Tibial artery (tissue), 4 donors: Measurements from ENCODE around the gene PSMA4.

Experiments used
- DNase-seq, 2 donors: peaks; one replicate each; pipeline ENCODE4 v3.0.0-alpha.2; 2019
- H3K27ac ChIP-seq, 2 donors: fragments of 200-600 bp; sonication (generic) in 1 of 2; 1 replicate in 1 of 2; 2 replicates in 1 of 2; pipeline ENCODE4 v1.5.1; 2018 to 2019; ENCODE audit warnings: mild to moderate bottlenecking in 1 of 2
- H3K27me3 ChIP-seq, 2 donors: fragments of 200-600 bp; sonication (generic) in 1 of 2; one replicate each; pipeline versions ENCODE4 v1.5.1 to v1.6.0; 2016 to 2019
- H3K36me3 ChIP-seq, 3 donors: fragments of 200-600 bp; sonication (generic) in 2 of 3; one replicate each; pipeline ENCODE4 v1.5.1; 2016 to 2019; ENCODE audit warnings: mild to moderate bottlenecking in 2 of 3
- H3K4me1 ChIP-seq, 4 donors: fragments of 200-600 bp; sonication (generic) in 2 of 4; 1 replicate in 3 of 4; 2 replicates in 1 of 4; pipeline ENCODE4 v1.5.1; 2016 to 2019
- H3K4me3 ChIP-seq, 2 donors: fragments of 200-600 bp; sonication (generic) in 1 of 2; 1 replicate in 1 of 2; 2 replicates in 1 of 2; pipeline ENCODE4 v1.5.1; 2018 to 2019; ENCODE audit warnings: mild to moderate bottlenecking in 2 of 2
- H3K9me3 ChIP-seq, 3 donors: fragments of 200-600 bp; sonication (generic) in 1 of 3; one replicate each; pipeline ENCODE4 v1.5.1; 2016 to 2019
- intact Hi-C: fragments of 100-400 bp; cut with DNase I; formaldehyde crosslinking; loops from one replicate; pipeline ENCODE4 v1.15.0; 2023; ENCODE audit warnings: low total_unique reads
- TF ChIP-seq, protein P1 (sequence below), 2 experiments: fragments of 200-600 bp in 1 of 2; fragments of 450-650 bp in 1 of 2; IDR thresholded peaks; one replicate each; pipeline ENCODE4 v1.5.1; 2017 to 2019; ENCODE audit warnings: antibody characterized with exemption in 2 of 2, mild to moderate bottlenecking in 1 of 2, moderate library complexity in 1 of 2

Gene PSMA4

DNA sequence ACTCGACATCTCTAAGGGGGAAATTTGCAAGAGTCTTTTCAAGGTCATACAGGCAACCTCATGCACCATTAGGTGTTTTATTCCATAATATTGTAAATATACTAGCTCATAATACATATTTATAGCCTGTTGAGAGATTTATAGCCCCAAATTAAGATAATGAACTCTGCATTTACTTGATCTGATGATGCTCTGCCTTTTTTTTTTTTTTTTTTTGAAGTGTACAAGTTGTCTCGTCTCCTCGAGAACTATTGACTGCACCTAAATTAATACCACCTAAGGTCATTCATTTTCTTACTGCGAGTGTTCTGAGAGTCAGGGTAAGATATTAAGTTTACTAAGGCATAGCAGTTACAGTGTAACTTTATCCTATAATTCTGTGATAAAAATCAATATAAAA lies 31.1 kb downstream of the PSMA4 start:
- intact Hi-C loops, result no loop called here
- Histone ChIP-seq H3K4me1 (peaks cover 0 to 4% (median 2%) of the 10 kb centered on the region in 4 donors), H3K9me3 (no peaks in the 10 kb centered on the region), H3K36me3 (no peaks in the 10 kb centered on the region), H3K27me3 (peaks cover 0 to 29% of the 10 kb centered on the region in 2 donors), H3K4me3 (no peak overlapping the region), H3K27ac (no peak overlapping the region)
- DNase-seq, result no peak
- TF ChIP-seq, protein P1, sequence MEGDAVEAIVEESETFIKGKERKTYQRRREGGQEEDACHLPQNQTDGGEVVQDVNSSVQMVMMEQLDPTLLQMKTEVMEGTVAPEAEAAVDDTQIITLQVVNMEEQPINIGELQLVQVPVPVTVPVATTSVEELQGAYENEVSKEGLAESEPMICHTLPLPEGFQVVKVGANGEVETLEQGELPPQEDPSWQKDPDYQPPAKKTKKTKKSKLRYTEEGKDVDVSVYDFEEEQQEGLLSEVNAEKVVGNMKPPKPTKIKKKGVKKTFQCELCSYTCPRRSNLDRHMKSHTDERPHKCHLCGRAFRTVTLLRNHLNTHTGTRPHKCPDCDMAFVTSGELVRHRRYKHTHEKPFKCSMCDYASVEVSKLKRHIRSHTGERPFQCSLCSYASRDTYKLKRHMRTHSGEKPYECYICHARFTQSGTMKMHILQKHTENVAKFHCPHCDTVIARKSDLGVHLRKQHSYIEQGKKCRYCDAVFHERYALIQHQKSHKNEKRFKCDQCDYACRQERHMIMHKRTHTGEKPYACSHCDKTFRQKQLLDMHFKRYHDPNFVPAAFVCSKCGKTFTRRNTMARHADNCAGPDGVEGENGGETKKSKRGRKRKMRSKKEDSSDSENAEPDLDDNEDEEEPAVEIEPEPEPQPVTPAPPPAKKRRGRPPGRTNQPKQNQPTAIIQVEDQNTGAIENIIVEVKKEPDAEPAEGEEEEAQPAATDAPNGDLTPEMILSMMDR (IDR thresholded peaks at IDR 0.05), result no peak

DNA sequence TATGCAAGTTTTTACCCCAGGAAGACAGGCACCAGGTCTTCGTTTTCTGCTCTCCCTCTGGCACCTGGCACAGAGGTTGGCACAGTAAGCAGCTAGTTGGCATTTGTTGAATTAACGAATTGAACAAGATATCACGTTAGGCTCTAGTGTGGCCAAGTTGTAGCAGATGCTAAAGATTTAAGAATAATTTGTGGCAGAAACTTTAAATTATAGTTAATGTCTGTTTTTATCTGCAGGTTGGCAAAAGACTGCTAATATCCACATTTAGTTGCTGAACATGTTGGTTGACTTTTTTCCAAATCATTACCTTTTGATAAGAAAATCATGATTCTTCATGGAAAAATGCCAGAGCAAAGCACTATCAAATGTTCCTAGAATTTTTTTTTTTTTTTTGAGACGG lies 33.2 kb downstream of the PSMA4 start:
- TF ChIP-seq, protein P1 (IDR thresholded peaks at IDR 0.05), result no peak
- H3K4me1 ChIP-seq, result no peaks in the 10 kb centered on the region
- intact Hi-C loops, result no loop called here
- no peak overlapping the region for H3K4me3 ChIP-seq
- H3K9me3 ChIP-seq, result no peaks in the 10 kb centered on the region
- H3K36me3 ChIP-seq, result no peaks in the 10 kb centered on the region
- no peak overlapping the region for H3K27ac ChIP-seq
- no peak for DNase-seq
- peaks cover 0 to 27% of the 10 kb centered on the region in 2 donors for H3K27me3 ChIP-seq

DNA sequence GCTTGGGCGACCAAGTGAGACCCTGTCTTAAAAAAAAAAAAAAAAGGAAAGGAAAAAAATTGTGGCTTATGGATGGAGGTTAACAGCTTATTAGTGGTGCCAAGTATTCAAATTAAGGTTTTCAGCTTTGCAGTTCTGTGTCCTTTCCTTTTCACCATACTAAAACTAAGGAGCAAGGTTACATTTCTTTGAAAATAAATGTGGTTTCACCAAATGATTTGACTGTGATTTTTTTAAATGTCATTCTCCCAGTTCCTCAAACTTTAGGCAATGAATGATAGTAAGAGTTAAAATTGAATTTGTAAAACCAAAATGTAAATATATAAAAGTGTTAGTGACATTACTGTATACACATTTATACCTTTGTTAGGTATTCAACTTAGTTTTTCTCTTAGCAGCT lies 34.7 kb downstream of the PSMA4 start:
- TF ChIP-seq, protein P1 (IDR thresholded peaks at IDR 0.05), result no peak

DNA sequence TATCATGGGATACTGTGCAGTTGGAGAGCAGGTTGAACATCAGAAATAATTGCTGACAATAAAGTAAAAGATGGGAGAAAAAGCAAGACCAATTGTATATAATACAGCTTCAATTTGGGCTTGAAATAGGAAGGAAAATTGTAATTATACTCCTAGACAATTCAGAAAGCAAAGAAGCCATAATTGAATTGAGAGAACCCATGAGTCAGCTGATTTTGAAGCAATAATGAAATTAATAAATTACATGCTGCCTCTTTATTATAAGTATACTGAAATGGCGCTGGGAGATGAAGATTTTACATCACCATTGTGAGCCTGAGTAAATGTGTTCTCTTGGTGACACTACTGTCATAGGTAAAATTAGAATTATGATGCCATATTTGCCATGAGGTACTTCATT lies 57.3 kb downstream of the PSMA4 start:
- intact Hi-C loops, result no loop called here
- TF ChIP-seq, protein P1 (IDR thresholded peaks at IDR 0.05), result no peak
- Histone ChIP-seq H3K9me3 (no peaks in the 10 kb centered on the region), H3K4me1 (no peaks in the 10 kb centered on the region), H3K27ac (no peak overlapping the region), H3K36me3 (no peaks in the 10 kb centered on the region), H3K4me3 (no peak overlapping the region), H3K27me3 (peaks cover 0 to 13% of the 10 kb centered on the region in 2 donors)
- DNase-seq, result no peak

More for the DNA sequence above, 34.7 kb downstream of the PSMA4 start:
- Histone ChIP-seq H3K4me1 (no peaks in the 10 kb centered on the region), H3K27ac (no peak overlapping the region), H3K27me3 (peaks cover 0 to 18% of the 10 kb centered on the region in 2 donors), H3K4me3 (no peak overlapping the region), H3K9me3 (no peaks in the 10 kb centered on the region), H3K36me3 (no peaks in the 10 kb centered on the region)
- intact Hi-C loops, result no loop called here
- no peak for DNase-seq

DNA sequence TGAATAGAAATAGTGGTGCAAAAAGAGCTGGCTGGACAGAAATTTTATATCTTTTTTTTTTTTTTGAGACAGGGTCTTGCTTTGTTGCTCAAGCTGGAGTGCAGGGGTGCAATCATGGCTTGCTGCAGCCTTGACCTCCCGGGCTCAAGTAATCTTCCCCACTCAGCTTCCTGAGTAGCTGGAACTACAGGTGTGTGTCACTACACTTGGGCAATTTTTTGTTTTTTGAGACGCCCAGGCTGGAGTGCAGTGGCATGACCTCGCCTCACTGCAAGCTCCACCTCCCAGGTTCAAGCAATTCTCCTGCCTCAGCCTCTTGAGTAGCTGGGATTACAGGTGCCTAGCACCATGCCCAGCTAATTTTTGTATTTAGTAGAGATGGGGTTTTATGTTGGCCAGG lies 58.1 kb downstream of the PSMA4 start:
- DNase-seq, result no peak
- H3K27me3 ChIP-seq, result peaks cover 0 to 15% of the 10 kb centered on the region in 2 donors
- H3K4me3 ChIP-seq, result no peak overlapping the region
- no peak overlapping the region for H3K27ac ChIP-seq
- TF ChIP-seq, protein P1 (IDR thresholded peaks at IDR 0.05), result no peak
- H3K4me1 ChIP-seq, result no peaks in the 10 kb centered on the region
- no peaks in the 10 kb centered on the region for H3K36me3 ChIP-seq
- intact Hi-C loops, result no loop called here
- no peaks in the 10 kb centered on the region for H3K9me3 ChIP-seq

DNA sequence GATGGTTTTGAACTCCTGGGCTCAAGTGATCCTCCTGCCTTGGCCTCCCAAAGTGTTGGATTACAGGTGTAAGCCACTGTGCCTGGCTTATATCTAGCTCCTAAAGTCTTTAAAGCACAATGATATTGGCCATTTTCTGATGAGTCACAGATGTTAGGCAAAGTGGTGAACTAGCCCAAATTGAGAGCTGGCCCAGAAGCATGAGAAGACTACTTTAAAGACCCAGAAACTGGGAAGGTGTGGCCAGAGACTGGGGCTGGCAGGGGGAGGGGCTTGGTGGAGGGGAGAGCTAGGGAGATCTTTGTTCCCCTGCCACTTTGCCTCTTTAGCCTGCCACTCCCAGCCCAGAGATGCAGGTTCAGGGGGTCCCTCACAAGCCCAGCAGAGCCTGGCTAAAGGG lies 58.9 kb downstream of the PSMA4 start:
- intact Hi-C loops, result no loop called here
- H3K4me3 ChIP-seq, result no peak overlapping the region
- no peaks in the 10 kb centered on the region for H3K4me1 ChIP-seq
- TF ChIP-seq, protein P1 (IDR thresholded peaks at IDR 0.05), result no peak
- DNase-seq, result no peak
- H3K27ac ChIP-seq, result no peak overlapping the region
- no peaks in the 10 kb centered on the region for H3K9me3 ChIP-seq
- H3K36me3 ChIP-seq, result no peaks in the 10 kb centered on the region
- H3K27me3 ChIP-seq, result peaks cover 0 to 24% of the 10 kb centered on the region in 2 donors
